ENCODE data around the gene CREBRF.
A peak's percentile ranks its signal among the peaks of the same experiment; 100 is the strongest.

The CREBRF gene

DNA sequence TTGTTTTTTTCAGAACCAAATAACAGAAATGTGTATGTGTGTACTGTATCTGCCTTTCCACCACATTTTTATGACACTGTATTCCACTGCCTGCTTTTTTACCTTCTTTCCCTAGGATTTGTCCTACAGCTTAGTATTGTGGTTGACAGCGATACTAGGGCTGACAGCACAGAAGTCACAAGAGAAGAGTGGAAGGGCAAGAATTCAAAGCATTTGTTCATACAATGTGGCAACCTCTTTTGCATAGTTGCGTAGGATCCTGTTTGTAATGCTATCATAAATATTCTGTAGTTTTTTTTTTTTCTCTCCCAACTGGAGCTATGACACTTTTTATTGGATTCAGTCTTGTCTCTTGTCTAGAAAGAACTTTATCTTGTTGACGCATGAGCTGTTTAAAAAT lies 82.6 kb downstream of the CREBRF start:
- Histone ChIP-seq H3K36me3 (ENCODE audit: control insufficient read depth, insufficient read depth, low read length) (no peaks in the 10 kb centered on the region), H2AK5ac (ENCODE audit: low read length) (no peak overlapping the region), H2BK5ac (ENCODE audit: low read length) (no peak overlapping the region), H2BK120ac (ENCODE audit: low read depth, low read length) (no peak overlapping the region), H3K23ac (ENCODE audit: low read length) (no peak overlapping the region), H3K4ac (ENCODE audit: low read depth, low read length) (no peak overlapping the region), H3K9ac (ENCODE audit: low read length) (no peak overlapping the region), H3K4me3 (ENCODE audit: low read length) (no peak overlapping the region), H2BK15ac (replicated peaks; ENCODE audit: low read depth) (no peak overlapping the region), H4K5ac (ENCODE audit: low read length) (no peak overlapping the region), H3K79me2 (ENCODE audit: control insufficient read depth, insufficient read depth, low read length) (no peaks in the 10 kb centered on the region), H3K79me1 (ENCODE audit: low read length) (no peaks in the 10 kb centered on the region), H3K27ac (ENCODE audit: low read depth, low read length) (no peak overlapping the region), H3K56ac (ENCODE audit: low read length) (no peak overlapping the region), H3K27me3 (ENCODE audit: insufficient read depth, low read length, poor library complexity) (no peaks in the 10 kb centered on the region), H3K18ac (ENCODE audit: low read length) (no peak overlapping the region), H3K4me1 (ENCODE audit: control insufficient read depth, low read depth, low read length) (peaks cover 2% of the 10 kb centered on the region), H4K8ac (ENCODE audit: low read depth, low read length) (no peak overlapping the region), H3K4me2 (ENCODE audit: low read length) (no peak overlapping the region)
- DNase-seq = peak; percentile 43
- no CpG with 5 or more reads among the region's 3 CpGs for WGBS (ENCODE audit: extremely low coverage, insufficient coverage, low lambda C conversion rate)

- Histone ChIP-seq H3K79me1 (ENCODE audit: low read length) (no peaks in the 10 kb centered on the region), H4K8ac (ENCODE audit: low read depth, low read length) (no peak overlapping the region), H3K27me3 (ENCODE audit: insufficient read depth, low read length, poor library complexity) (no peaks in the 10 kb centered on the region), H2BK15ac (replicated peaks; ENCODE audit: low read depth) (no peak overlapping the region), H4K5ac (ENCODE audit: low read length) (no peak overlapping the region), H2BK5ac (ENCODE audit: low read length) (no peak overlapping the region), H3K36me3 (ENCODE audit: control insufficient read depth, insufficient read depth, low read length) (no peaks in the 10 kb centered on the region), H3K18ac (ENCODE audit: low read length) (no peak overlapping the region), H3K4me3 (ENCODE audit: low read length) (no peak overlapping the region), H3K79me2 (ENCODE audit: control insufficient read depth, insufficient read depth, low read length) (no peaks in the 10 kb centered on the region), H3K9ac (ENCODE audit: low read length) (no peak overlapping the region), H3K4me2 (ENCODE audit: low read length) (no peak overlapping the region), H3K4ac (ENCODE audit: low read depth, low read length) (no peak overlapping the region), H2AK5ac (ENCODE audit: low read length) (no peak overlapping the region), H3K4me1 (ENCODE audit: control insufficient read depth, low read depth, low read length) (peaks cover 2% of the 10 kb centered on the region), H3K27ac (ENCODE audit: low read depth, low read length) (no peak overlapping the region), H2BK120ac (ENCODE audit: low read depth, low read length) (no peak overlapping the region), H3K56ac (ENCODE audit: low read length) (no peak overlapping the region), H3K23ac (ENCODE audit: low read length) (no peak overlapping the region)
- no peak for DNase-seq
- WGBS (ENCODE audit: extremely low coverage, insufficient coverage, low lambda C conversion rate) = no CpG with 5 or more reads among the region's 1 CpG
Measured at GRCh38 chr5:173139631-173140030, 83.5 kb downstream of the CREBRF start.

GRCh38 chr5:173140769-173141168 lies 84.6 kb downstream of the CREBRF start:
- H3K36me3 ChIP-seq (ENCODE audit: control insufficient read depth, insufficient read depth, low read length) = no peaks in the 10 kb centered on the region
- no peaks in the 10 kb centered on the region for H3K79me2 ChIP-seq (ENCODE audit: control insufficient read depth, insufficient read depth, low read length)
- no peak overlapping the region for H3K4me2 ChIP-seq (ENCODE audit: low read length)
- H2BK5ac ChIP-seq (ENCODE audit: low read length) = no peak overlapping the region
- H3K4ac ChIP-seq (ENCODE audit: low read depth, low read length) = no peak overlapping the region
- no peak overlapping the region for H3K27ac ChIP-seq (ENCODE audit: low read depth, low read length)
- no peak overlapping the region for H2AK5ac ChIP-seq (ENCODE audit: low read length)
- H2BK15ac ChIP-seq (replicated peaks; ENCODE audit: low read depth) = no peak overlapping the region
- peaks cover 2% of the 10 kb centered on the region for H3K4me1 ChIP-seq (ENCODE audit: control insufficient read depth, low read depth, low read length)
- no peak overlapping the region for H3K23ac ChIP-seq (ENCODE audit: low read length)
- H2BK120ac ChIP-seq (ENCODE audit: low read depth, low read length) = no peak overlapping the region
- WGBS (ENCODE audit: extremely low coverage, insufficient coverage, low lambda C conversion rate) = no CpG with 5 or more reads among the region's 4 CpGs
- H3K79me1 ChIP-seq (ENCODE audit: low read length) = no peaks in the 10 kb centered on the region
- H3K9ac ChIP-seq (ENCODE audit: low read length) = no peak overlapping the region
- no peaks in the 10 kb centered on the region for H3K27me3 ChIP-seq (ENCODE audit: insufficient read depth, low read length, poor library complexity)
- H4K8ac ChIP-seq (ENCODE audit: low read depth, low read length) = no peak overlapping the region
- no peak overlapping the region for H3K4me3 ChIP-seq (ENCODE audit: low read length)
- no peak for DNase-seq
- no peak overlapping the region for H4K5ac ChIP-seq (ENCODE audit: low read length)
- no peak overlapping the region for H3K18ac ChIP-seq (ENCODE audit: low read length)
- H3K56ac ChIP-seq (ENCODE audit: low read length) = no peak overlapping the region

- H4K5ac ChIP-seq (ENCODE audit: low read length) = no peak overlapping the region
- no peak overlapping the region for H3K27ac ChIP-seq (ENCODE audit: low read depth, low read length)
- H3K18ac ChIP-seq (ENCODE audit: low read length) = no peak overlapping the region
- H3K4me2 ChIP-seq (ENCODE audit: low read length) = no peak overlapping the region
- H4K8ac ChIP-seq (ENCODE audit: low read depth, low read length) = no peak overlapping the region
- no peak overlapping the region for H3K56ac ChIP-seq (ENCODE audit: low read length)
- no peak overlapping the region for H2BK120ac ChIP-seq (ENCODE audit: low read depth, low read length)
- no peak overlapping the region for H2BK5ac ChIP-seq (ENCODE audit: low read length)
- no peak overlapping the region for H3K23ac ChIP-seq (ENCODE audit: low read length)
- no peaks in the 10 kb centered on the region for H3K79me1 ChIP-seq (ENCODE audit: low read length)
- no peak overlapping the region for H2BK15ac ChIP-seq (replicated peaks; ENCODE audit: low read depth)
- H3K4me1 ChIP-seq (ENCODE audit: control insufficient read depth, low read depth, low read length) = peaks cover 2% of the 10 kb centered on the region
- H2AK5ac ChIP-seq (ENCODE audit: low read length) = no peak overlapping the region
- no peak for DNase-seq
- H3K4ac ChIP-seq (ENCODE audit: low read depth, low read length) = no peak overlapping the region
- H3K36me3 ChIP-seq (ENCODE audit: control insufficient read depth, insufficient read depth, low read length) = no peaks in the 10 kb centered on the region
- H3K79me2 ChIP-seq (ENCODE audit: control insufficient read depth, insufficient read depth, low read length) = no peaks in the 10 kb centered on the region
- no CpG with 5 or more reads among the region's 8 CpGs for WGBS (ENCODE audit: extremely low coverage, insufficient coverage, low lambda C conversion rate)
- H3K27me3 ChIP-seq (ENCODE audit: insufficient read depth, low read length, poor library complexity) = no peaks in the 10 kb centered on the region
- no peak overlapping the region for H3K4me3 ChIP-seq (ENCODE audit: low read length)
- no peak overlapping the region for H3K9ac ChIP-seq (ENCODE audit: low read length)
Measured at GRCh38 chr5:173143567-173143966, 87.4 kb downstream of the CREBRF start.

- H3K36me3 ChIP-seq (ENCODE audit: control insufficient read depth, insufficient read depth, low read length) = no peaks in the 10 kb centered on the region
- no peaks in the 10 kb centered on the region for H3K79me1 ChIP-seq (ENCODE audit: low read length)
- H2BK15ac ChIP-seq (replicated peaks; ENCODE audit: low read depth) = no peak within 1 kb of the TSS
- DNase-seq = peak; percentile 97
- peak within 1 kb of the TSS; percentile 85 for H3K4me2 ChIP-seq (ENCODE audit: low read length)
- no peak within 1 kb of the TSS for H3K27ac ChIP-seq (ENCODE audit: low read depth, low read length)
- H3K4me3 ChIP-seq (ENCODE audit: low read length) = peak within 1 kb of the TSS; percentile 89
- no peak within 1 kb of the TSS for H2AK5ac ChIP-seq (ENCODE audit: low read length)
- H2BK120ac ChIP-seq (ENCODE audit: low read depth, low read length) = no peak within 1 kb of the TSS
- no peak within 1 kb of the TSS for H4K8ac ChIP-seq (ENCODE audit: low read depth, low read length)
- WGBS (ENCODE audit: extremely low coverage, insufficient coverage, low lambda C conversion rate) = no CpG with 5 or more reads among the region's 48 CpGs
- no peak within 1 kb of the TSS for H2BK5ac ChIP-seq (ENCODE audit: low read length)
- no peak within 1 kb of the TSS for H3K23ac ChIP-seq (ENCODE audit: low read length)
- no peak within 1 kb of the TSS for H4K5ac ChIP-seq (ENCODE audit: low read length)
- no peaks in the 10 kb centered on the region for H3K4me1 ChIP-seq (ENCODE audit: control insufficient read depth, low read depth, low read length)
- H3K4ac ChIP-seq (ENCODE audit: low read depth, low read length) = no peak within 1 kb of the TSS
- no peaks in the 10 kb centered on the region for H3K79me2 ChIP-seq (ENCODE audit: control insufficient read depth, insufficient read depth, low read length)
- H3K27me3 ChIP-seq (ENCODE audit: insufficient read depth, low read length, poor library complexity) = no peaks in the 10 kb centered on the region
- H3K9ac ChIP-seq (ENCODE audit: low read length) = peak within 1 kb of the TSS; percentile 76
- H3K56ac ChIP-seq (ENCODE audit: low read length) = peak within 1 kb of the TSS; percentile 90
- peak within 1 kb of the TSS; percentile 69 for H3K18ac ChIP-seq (ENCODE audit: low read length)
Measured at GRCh38 chr5:173144200-173145176, 88.3 kb downstream of the CREBRF start, which contains the start of gene BNIP1. Gene BNIP1, plus strand, starts transcription at chr5:173144531. Its CDS starts 15 bp downstream, at chr5:173144546.

Measured in mesendoderm (in vitro differentiated cells).